Measurements from ENCODE around the gene TMEM187. TPM values are rescaled to one million over a fixed set of nuclear protein-coding genes. Genes with fewer than 3 reads are reported as not detected.

The TMEM187 gene
- total RNA-seq, 2 experiments from 2014 or later, result 1.4 to 4.5 TPM

GRCh38 chrX:153951683-153952372, 20.7 kb upstream of the TMEM187 start:
- Histone ChIP-seq H3K4me1 (ENCODE audit: insufficient read depth, low read length, poor library complexity, severe bottlenecking) (peaks cover 4% of the 10 kb centered on the region), H3K4me3 (ENCODE audit: low read depth, low read length, poor library complexity, severe bottlenecking) (no peak overlapping the region), H4K20me1 (ENCODE audit: insufficient read depth, low read length) (no peaks in the 10 kb centered on the region), H2AFZ (ENCODE audit: low read length) (no peak overlapping the region), H3K9me2 (ENCODE audit: insufficient read depth, low read length) (no peaks in the 10 kb centered on the region), H3K36me3 (ENCODE audit: insufficient read depth, low read length) (peaks cover 94% of the 10 kb centered on the region), H3K4me2 (ENCODE audit: low read length) (no peak overlapping the region), H3K9me3 (ENCODE audit: low read length) (no peaks in the 10 kb centered on the region), H3K27ac (ENCODE audit: low read depth, low read length, poor library complexity, severe bottlenecking) (no peak overlapping the region), H3K79me2 (ENCODE audit: insufficient read depth, low read depth, low read length) (no peaks in the 10 kb centered on the region)
- ChIA-PET POLR2A (interaction anchor here (0.5 kb wide), 1 partner anchor 577 kb away, joined by 3 read pairs; no protein-coding TSS in a partner anchor), CTCF (ENCODE audit: unreplicated experiment) (no interaction called here)
- TF ChIP-seq EZH2phosphoT487 (IDR thresholded peaks at IDR 0.05; ENCODE audit: borderline replicate concordance, low read depth, low read length) (no peak), CTCF (conservative IDR thresholded peaks at IDR 0.05; ENCODE audit: low read length) (no peak)
- BruUV-seq (replicated peaks), result no TSS peak
- no peak for DNase-seq (ENCODE audit: low spot score)
- intact Hi-C loops (cut with micrococcal nuclease; ENCODE audit: unreplicated experiment), result loop anchor here (1.0 kb wide), 1 partner anchor 28 kb away; no protein-coding TSS in a partner anchor

GRCh38 chrX:153952373-153953026, 20.1 kb upstream of the TMEM187 start:
- no peak overlapping the region for H3K4me2 ChIP-seq (ENCODE audit: low read length)
- no peak overlapping the region for H2AFZ ChIP-seq (ENCODE audit: low read length)
- no peaks in the 10 kb centered on the region for H4K20me1 ChIP-seq (ENCODE audit: insufficient read depth, low read length)
- no peaks in the 10 kb centered on the region for H3K9me3 ChIP-seq (ENCODE audit: low read length)
- POLR2A ChIA-PET, result no interaction called here
- no peak overlapping the region for H3K27ac ChIP-seq (ENCODE audit: low read depth, low read length, poor library complexity, severe bottlenecking)
- intact Hi-C loops (cut with micrococcal nuclease; ENCODE audit: unreplicated experiment), result loop anchor here (1.0 kb wide), 1 partner anchor 28 kb away; no protein-coding TSS in a partner anchor
- no peak for TF ChIP-seq CTCF (conservative IDR thresholded peaks at IDR 0.05; ENCODE audit: low read length)
- no peak for DNase-seq (ENCODE audit: low spot score)
- no peaks in the 10 kb centered on the region for H3K9me2 ChIP-seq (ENCODE audit: insufficient read depth, low read length)
- no peak overlapping the region for H3K4me3 ChIP-seq (ENCODE audit: low read depth, low read length, poor library complexity, severe bottlenecking)
- CTCF ChIA-PET (ENCODE audit: unreplicated experiment), result interaction anchor here (1.5 kb wide), 1 partner anchor 14 kb away, joined by 3 read pairs; no protein-coding TSS in a partner anchor
- H3K36me3 ChIP-seq (ENCODE audit: insufficient read depth, low read length), result peaks cover 96% of the 10 kb centered on the region
- H3K4me1 ChIP-seq (ENCODE audit: insufficient read depth, low read length, poor library complexity, severe bottlenecking), result no peaks in the 10 kb centered on the region
- no peaks in the 10 kb centered on the region for H3K79me2 ChIP-seq (ENCODE audit: insufficient read depth, low read depth, low read length)
- no TSS peak for BruUV-seq (replicated peaks)

GRCh38 chrX:153953342-153953830, 19.2 kb upstream of the TMEM187 start:
- intact Hi-C loops (cut with micrococcal nuclease; ENCODE audit: unreplicated experiment), result no loop called here
- no TSS peak for BruUV-seq (replicated peaks)
- H3K36me3 ChIP-seq (ENCODE audit: insufficient read depth, low read length), result peaks cover 96% of the 10 kb centered on the region

More at GRCh38 chrX:153953342-153953830, 19.2 kb upstream of the TMEM187 start:
- Histone ChIP-seq H3K4me1 (ENCODE audit: insufficient read depth, low read length, poor library complexity, severe bottlenecking) (no peaks in the 10 kb centered on the region), H2AFZ (ENCODE audit: low read length) (no peak overlapping the region), H3K9me2 (ENCODE audit: insufficient read depth, low read length) (no peaks in the 10 kb centered on the region), H3K27ac (ENCODE audit: low read depth, low read length, poor library complexity, severe bottlenecking) (no peak overlapping the region), H4K20me1 (ENCODE audit: insufficient read depth, low read length) (no peaks in the 10 kb centered on the region), H3K9me3 (ENCODE audit: low read length) (no peaks in the 10 kb centered on the region), H3K79me2 (ENCODE audit: insufficient read depth, low read depth, low read length) (no peaks in the 10 kb centered on the region), H3K4me3 (ENCODE audit: low read depth, low read length, poor library complexity, severe bottlenecking) (no peak overlapping the region), H3K4me2 (ENCODE audit: low read length) (no peak overlapping the region)
- TF ChIP-seq EZH2phosphoT487 (IDR thresholded peaks at IDR 0.05; ENCODE audit: borderline replicate concordance, low read depth, low read length) (no peak), CTCF (conservative IDR thresholded peaks at IDR 0.05; ENCODE audit: low read length) (peak; percentile 81)
- peak; percentile 54 for DNase-seq (ENCODE audit: low spot score)
- CTCF ChIA-PET (ENCODE audit: unreplicated experiment), result interaction anchor here (1.5 kb wide), 1 partner anchor 14 kb away, joined by 3 read pairs; no protein-coding TSS in a partner anchor
- POLR2A ChIA-PET, result no interaction called here
